AG04450 (cell line): Measurements from ENCODE around the gene THAP4. TPM values are rescaled to one million over a fixed set of nuclear protein-coding genes. Genes with fewer than 3 reads are reported as not detected.
"Not testable (repeated sequence)": the region's sequence is repeated elsewhere in the genome, so short reads cannot be mapped to it uniquely, and the experiment has no call there.

ENCODE experiments used
- CTCF ChIA-PET: fragments of 300-600, 350-600 bp; formaldehyde crosslinking; extraction: SDS; loops from one replicate; lab custom pipeline; 2022; ENCODE audit warnings: antibody characterized with exemption, inconsistent platforms; lab: Charles Lee
- POLR2A ChIA-PET: fragments of 350-600 bp; formaldehyde crosslinking; extraction: SDS; loops from one replicate; lab custom pipeline; 2021; ENCODE audit warnings: antibody characterized with exemption, inconsistent platforms; lab: Yijun Ruan, JAX
- DNase-seq: peaks from one replicate; pipeline ENCODE4 v3.0.0-alpha.2; 2011; ENCODE audit warnings: low read depth, low spot score
- H3K27ac ChIP-seq: one replicate; pipeline ENCODE4 v1.5.1; 2012; ENCODE audit warnings: low read depth, low read length, control low read depth
- H3K27me3 ChIP-seq: one replicate; pipeline ENCODE4 v1.6.0; 2012; ENCODE audit warnings: low read length; ENCODE audit not compliant: control insufficient read depth, insufficient read depth
- H3K4me3 ChIP-seq: 2 replicates; pipeline ENCODE4 v1.5.1; 2011; ENCODE audit warnings: mild to moderate bottlenecking, low read depth, low read length, control low read depth
- H3K9me3 ChIP-seq: 2 replicates; pipeline ENCODE4 v1.5.1; 2012; ENCODE audit warnings: low read length; ENCODE audit not compliant: control insufficient read depth, insufficient read depth
- polyA plus RNA-seq: library from polyadenylated mRNA; depleted of rRNA; stranded (reverse); fragments of >200 nt; gene quantifications from 2 replicates; pipeline ENCODE4 v1.2.3, GENCODE V29; 2011
- TF ChIP-seq, protein P1 (sequence below): IDR thresholded peaks from 2 replicates; pipeline ENCODE4 v1.5.1; 2011; ENCODE audit warnings: low read depth, low read length, control low read depth, inconsistent platforms

Gene THAP4
- polyA plus RNA-seq, 1 experiment: 23.7 TPM

DNA sequence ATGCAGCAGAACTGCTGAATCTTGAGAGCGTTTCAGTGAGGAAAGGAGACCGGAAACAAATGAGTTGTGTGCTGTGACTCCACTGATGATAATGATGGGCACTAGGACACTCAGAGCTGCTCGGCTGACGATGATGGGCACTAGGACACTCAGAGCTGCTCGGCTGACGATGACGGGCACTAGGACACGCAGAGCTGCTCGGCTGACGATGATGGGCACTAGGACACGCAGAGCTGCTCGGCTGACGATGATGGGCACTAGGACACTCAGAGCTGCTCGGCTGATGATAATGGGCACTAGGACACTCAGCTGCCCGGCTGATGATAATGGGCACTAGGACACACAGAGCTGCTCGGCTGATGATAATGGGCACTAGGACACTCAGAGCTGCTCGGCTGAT lies 47.1 kb downstream of the THAP4 start:
- H3K4me3 ChIP-seq, H3K27ac ChIP-seq, DNase-seq, CTCF ChIA-PET, H3K27me3 ChIP-seq: not testable (repeated sequence)
- H3K9me3 ChIP-seq: peaks cover 38% of the 10 kb centered on the region
- POLR2A ChIA-PET: interaction anchor here (0.6 kb wide), 1 partner anchor 23 kb away, joined by 7 read pairs; no protein-coding TSS in a partner anchor

DNA sequence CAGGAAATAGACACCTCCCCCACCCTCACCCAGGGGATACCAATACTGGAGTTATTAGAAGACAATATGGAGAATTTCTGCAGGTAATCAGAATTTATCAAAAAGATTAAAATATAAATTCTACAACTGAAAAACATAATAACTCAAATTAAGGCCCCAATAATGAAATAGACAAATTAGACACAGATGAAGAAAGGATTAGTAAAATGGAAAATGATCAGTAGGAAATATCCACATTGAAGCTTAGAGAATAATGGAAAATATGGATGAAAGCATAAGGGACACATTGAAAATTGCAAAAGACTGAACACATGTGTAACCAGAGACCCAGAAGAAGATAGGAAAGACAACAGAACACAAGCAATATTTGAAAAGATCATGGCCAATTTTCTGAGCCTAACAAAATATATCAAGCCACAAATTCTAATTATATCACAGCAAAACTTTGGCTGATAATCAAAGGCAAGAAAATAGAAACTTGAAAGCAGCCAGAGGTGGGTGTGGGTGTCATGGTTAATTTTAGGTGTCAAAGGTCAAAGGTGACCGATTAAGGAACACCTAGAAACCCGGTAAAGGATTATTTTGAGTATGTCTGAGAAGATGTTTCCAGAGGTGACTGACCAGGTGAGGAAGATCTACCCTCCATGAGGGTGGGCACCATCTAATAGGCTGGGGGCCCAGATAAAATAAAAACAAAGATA lies 50.2 kb downstream of the THAP4 start:
- TF ChIP-seq, protein P1, sequence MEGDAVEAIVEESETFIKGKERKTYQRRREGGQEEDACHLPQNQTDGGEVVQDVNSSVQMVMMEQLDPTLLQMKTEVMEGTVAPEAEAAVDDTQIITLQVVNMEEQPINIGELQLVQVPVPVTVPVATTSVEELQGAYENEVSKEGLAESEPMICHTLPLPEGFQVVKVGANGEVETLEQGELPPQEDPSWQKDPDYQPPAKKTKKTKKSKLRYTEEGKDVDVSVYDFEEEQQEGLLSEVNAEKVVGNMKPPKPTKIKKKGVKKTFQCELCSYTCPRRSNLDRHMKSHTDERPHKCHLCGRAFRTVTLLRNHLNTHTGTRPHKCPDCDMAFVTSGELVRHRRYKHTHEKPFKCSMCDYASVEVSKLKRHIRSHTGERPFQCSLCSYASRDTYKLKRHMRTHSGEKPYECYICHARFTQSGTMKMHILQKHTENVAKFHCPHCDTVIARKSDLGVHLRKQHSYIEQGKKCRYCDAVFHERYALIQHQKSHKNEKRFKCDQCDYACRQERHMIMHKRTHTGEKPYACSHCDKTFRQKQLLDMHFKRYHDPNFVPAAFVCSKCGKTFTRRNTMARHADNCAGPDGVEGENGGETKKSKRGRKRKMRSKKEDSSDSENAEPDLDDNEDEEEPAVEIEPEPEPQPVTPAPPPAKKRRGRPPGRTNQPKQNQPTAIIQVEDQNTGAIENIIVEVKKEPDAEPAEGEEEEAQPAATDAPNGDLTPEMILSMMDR: no peak
- no peak for DNase-seq
- Histone ChIP-seq H3K9me3 (peaks cover 68% of the 10 kb centered on the region), H3K27me3 (no peaks in the 10 kb centered on the region), H3K4me3 (no peak overlapping the region), H3K27ac (no peak overlapping the region)
- ChIA-PET POLR2A (no interaction called here), CTCF (interaction anchor here (0.7 kb wide), 1 partner anchor 168 kb away, joined by 5 read pairs; no protein-coding TSS in a partner anchor)

DNA sequence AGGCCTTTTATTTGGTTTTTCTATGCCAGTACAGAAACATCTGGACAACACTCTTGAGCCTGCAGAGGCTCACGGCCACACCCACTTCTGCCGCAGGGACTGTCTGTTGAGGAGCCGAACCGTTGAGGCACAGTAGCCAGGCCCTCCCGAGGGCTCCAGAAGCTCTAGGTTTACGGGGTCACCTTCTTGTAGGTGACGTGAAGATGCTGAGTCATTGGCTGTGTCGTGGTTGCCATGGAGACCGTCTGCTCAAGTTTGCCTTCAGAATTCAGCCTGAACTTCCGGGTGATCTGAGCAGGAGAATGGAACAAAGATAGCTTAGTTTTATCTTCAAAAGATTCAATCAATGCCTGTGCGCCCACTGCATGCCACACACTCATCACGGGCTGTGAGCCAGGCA lies 52.5 kb downstream of the THAP4 start:
- Histone ChIP-seq H3K9me3 (peaks cover 66% of the 10 kb centered on the region), H3K4me3 (no peak overlapping the region), H3K27ac (no peak overlapping the region), H3K27me3 (no peaks in the 10 kb centered on the region)
- ChIA-PET CTCF (no interaction called here), POLR2A (no interaction called here)
- no peak for DNase-seq
- TF ChIP-seq, protein P1: no peak

DNA sequence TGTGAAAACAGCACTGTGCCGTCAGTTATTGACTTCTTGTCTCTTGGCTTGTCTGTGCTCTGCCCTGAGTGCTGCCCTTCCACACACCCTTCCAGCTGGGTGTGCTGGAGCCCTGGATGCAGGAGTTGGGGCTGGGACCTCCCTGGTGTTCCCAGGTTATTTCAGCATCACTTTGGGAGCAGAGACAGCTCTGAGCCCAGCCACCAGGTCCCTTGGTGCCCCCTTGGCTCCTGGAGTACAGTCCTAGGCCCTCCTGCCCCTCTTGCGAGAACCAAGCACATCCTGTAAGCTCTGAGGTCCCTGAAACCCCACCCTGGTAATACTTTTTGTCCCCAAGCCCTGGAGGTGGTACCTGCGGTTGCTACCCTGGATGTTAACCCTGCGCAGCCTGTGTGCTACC lies 54.2 kb downstream of the THAP4 start:
- CTCF ChIA-PET: no interaction called here
- TF ChIP-seq, protein P1: no peak
- POLR2A ChIA-PET: no interaction called here
- no peak for DNase-seq
- Histone ChIP-seq H3K27me3 (no peaks in the 10 kb centered on the region), H3K9me3 (peaks cover 63% of the 10 kb centered on the region), H3K4me3 (no peak overlapping the region), H3K27ac (no peak overlapping the region)

DNA sequence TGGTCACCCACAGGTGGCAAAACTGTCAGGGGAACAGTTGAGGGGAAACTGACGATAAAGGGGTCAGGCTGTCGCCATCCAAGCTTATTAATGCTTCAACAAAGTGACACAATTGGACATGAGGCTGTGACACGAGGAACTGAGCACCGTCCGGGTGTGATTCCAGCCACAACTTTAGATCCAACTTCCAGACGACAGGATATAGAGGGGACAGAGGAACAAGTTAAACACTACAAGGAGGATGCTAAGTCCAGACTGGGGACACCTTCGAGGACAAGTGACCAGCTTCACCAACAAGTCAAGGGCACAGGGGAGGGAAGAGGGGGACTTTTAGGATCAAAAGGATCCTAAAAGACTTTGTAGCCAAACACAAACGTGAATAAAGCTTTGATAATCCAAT lies 54.6 kb downstream of the THAP4 start:
- H3K4me3 ChIP-seq: no peak overlapping the region
- no peak overlapping the region for H3K27ac ChIP-seq
- TF ChIP-seq, protein P1: no peak
- ChIA-PET CTCF (no interaction called here), POLR2A (no interaction called here)
- no peak for DNase-seq
- H3K9me3 ChIP-seq: peaks cover 60% of the 10 kb centered on the region
- H3K27me3 ChIP-seq: no peaks in the 10 kb centered on the region
